Measurements from ENCODE around the gene FOSB. TPM values are rescaled to one million over a fixed set of nuclear protein-coding genes. Genes with fewer than 3 reads are reported as not detected.
"Not testable (repeated sequence)": the region's sequence is repeated elsewhere in the genome, so short reads cannot be mapped to it uniquely, and the experiment has no call there.

Gene FOSB
- total RNA-seq, 2 experiments from 2014 or later = 5.6 to 98.6 TPM

DNA sequence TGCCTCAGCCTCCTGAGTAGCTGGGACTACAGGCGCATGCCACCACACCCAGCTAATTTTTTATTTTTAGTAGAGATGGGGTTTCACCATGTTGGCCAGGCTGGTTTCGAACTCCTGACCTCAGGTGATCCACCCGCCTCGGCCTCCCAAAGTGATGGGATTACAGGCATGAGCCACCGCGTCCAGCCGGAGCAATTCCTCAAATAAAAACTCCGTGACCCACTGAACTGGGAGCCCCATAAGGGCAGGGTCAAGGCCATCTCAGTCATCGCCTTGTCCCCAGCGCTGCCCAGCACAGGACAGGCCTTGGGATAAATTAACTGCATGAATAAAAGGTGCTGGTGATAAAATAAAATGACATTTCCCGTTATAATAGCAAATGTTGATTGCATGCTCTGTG, 37.9 kb upstream of the FOSB start:
- CTCF ChIA-PET = interaction anchor here (0.6 to 27.8 kb wide), 3 partner anchors 10 to 246 kb away, joined by 3 to 1113 read pairs (median 27); no protein-coding TSS in a partner anchor
- H3K4me3 Mint-ChIP-seq; DNase-seq; ATAC-seq; H3K27ac Mint-ChIP-seq; H3K36me3 Mint-ChIP-seq; H3K9me3 Mint-ChIP-seq (ENCODE audit: low read depth): not testable (repeated sequence)
- Mint-ChIP-seq H3K4me1 (peaks cover 16% of the 10 kb centered on the region), H3K27me3 (peaks cover 12% of the 10 kb centered on the region)

- DNase-seq; H3K27ac Mint-ChIP-seq; ATAC-seq; H3K4me3 Mint-ChIP-seq; H3K9me3 Mint-ChIP-seq (ENCODE audit: low read depth); H3K36me3 Mint-ChIP-seq: not testable (repeated sequence)
- Mint-ChIP-seq H3K4me1 (peaks cover 13% of the 10 kb centered on the region), H3K27me3 (peaks cover 12% of the 10 kb centered on the region)
- CTCF ChIA-PET = interaction anchor here (2.3 to 27.8 kb wide), 2 partner anchors 8 to 51 kb away, joined by 27 to 1113 read pairs; no protein-coding TSS in a partner anchor
Observed at GRCh38 chr19:45431008-45431407, 36.8 kb upstream of the FOSB start.

DNA sequence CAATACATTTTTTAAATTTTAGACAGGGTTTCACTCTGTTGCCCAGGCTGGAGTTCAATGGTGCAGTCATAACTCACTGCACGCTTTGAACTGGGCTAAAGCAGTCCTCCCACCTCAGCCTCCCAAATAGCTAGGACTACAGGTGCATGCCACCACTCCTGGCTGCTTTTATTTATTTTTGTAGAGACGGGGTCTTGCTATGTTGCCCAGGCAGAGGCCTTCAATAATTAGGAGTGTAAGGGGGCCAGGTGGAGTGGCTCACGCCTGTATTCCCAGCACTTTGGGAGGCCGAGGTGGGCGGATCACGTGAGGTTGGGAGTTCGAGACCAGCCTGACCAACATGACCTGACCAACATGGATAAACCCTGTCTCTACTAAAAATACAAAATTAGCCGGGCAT, 35.3 kb upstream of the FOSB start:
- H3K4me3 Mint-ChIP-seq; H3K9me3 Mint-ChIP-seq (ENCODE audit: low read depth); H3K4me1 Mint-ChIP-seq; H3K36me3 Mint-ChIP-seq; DNase-seq; ATAC-seq; H3K27ac Mint-ChIP-seq: not testable (repeated sequence)
- H3K27me3 Mint-ChIP-seq = peaks cover 12% of the 10 kb centered on the region
- CTCF ChIA-PET = interaction anchor here (1.0 to 27.8 kb wide), 2 partner anchors 14 to 50 kb away, joined by 3 to 1113 read pairs; no protein-coding TSS in a partner anchor

DNA sequence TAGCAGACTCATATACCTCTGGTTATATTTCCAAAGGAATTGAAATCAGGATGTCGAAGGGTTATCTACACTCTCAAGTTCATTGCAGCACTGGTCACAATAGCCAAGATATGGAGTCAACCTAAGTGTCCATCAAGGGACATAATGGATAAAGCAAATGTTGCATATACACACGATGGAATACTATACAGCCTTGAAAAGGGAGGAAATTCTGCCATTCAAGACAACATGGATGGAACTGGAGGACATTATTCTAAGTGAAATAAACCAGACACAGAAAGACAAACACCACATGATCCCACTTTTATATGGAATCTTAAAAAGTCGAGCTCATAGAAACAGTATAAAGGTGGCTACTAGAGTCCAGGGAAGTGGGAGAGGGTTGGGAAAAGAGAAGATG, 30.5 kb upstream of the FOSB start:
- H3K27ac Mint-ChIP-seq = no peak overlapping the region
- H3K9me3 Mint-ChIP-seq (ENCODE audit: low read depth) = peaks cover 2% of the 10 kb centered on the region
- H3K27me3 Mint-ChIP-seq = no peaks in the 10 kb centered on the region
- no peaks in the 10 kb centered on the region for H3K36me3 Mint-ChIP-seq
- CTCF ChIA-PET = interaction anchor here (1.2 to 27.8 kb wide), 3 partner anchors 11 to 45 kb away, joined by 3 to 1113 read pairs (median 4); no protein-coding TSS in a partner anchor
- no peak for ATAC-seq
- H3K4me1 Mint-ChIP-seq = peaks cover 13% of the 10 kb centered on the region
- H3K4me3 Mint-ChIP-seq = no peak overlapping the region
- DNase-seq = no peak

GRCh38 chr19:45439190-45439568, 28.6 kb upstream of the FOSB start:
- CTCF ChIA-PET = interaction anchor here (0.5 to 27.8 kb wide), 51 partner anchors 8 to 478 kb away, joined by 3 to 1113 read pairs (median 5); partner anchors contain the start of genes EML2, ERCC1, FOSB and PPM1N
- DNase-seq (no peak), ATAC-seq (no peak)
- Mint-ChIP-seq H3K4me1 (peaks cover 25% of the 10 kb centered on the region), H3K4me3 (peak overlapping the region; percentile 35), H3K27ac (no peak overlapping the region), H3K9me3 (ENCODE audit: low read depth) (peaks cover 2% of the 10 kb centered on the region), H3K36me3 (no peaks in the 10 kb centered on the region), H3K27me3 (no peaks in the 10 kb centered on the region)

GRCh38 chr19:45439569-45440258, 28.1 kb upstream of the FOSB start:
- H3K4me3 Mint-ChIP-seq = peak overlapping the region; percentile 64
- H3K4me1 Mint-ChIP-seq = peaks cover 30% of the 10 kb centered on the region
- no peaks in the 10 kb centered on the region for H3K27me3 Mint-ChIP-seq
- peak overlapping the region; percentile 83 for H3K27ac Mint-ChIP-seq
- H3K36me3 Mint-ChIP-seq = no peaks in the 10 kb centered on the region
- CTCF ChIA-PET = interaction anchor here (0.5 to 27.8 kb wide), 52 partner anchors 9 to 478 kb away, joined by 3 to 1113 read pairs (median 5); partner anchors contain the start of genes EML2, ERCC1, FOSB and PPM1N
- ATAC-seq (peak; percentile 79), DNase-seq (peak; percentile 93)
- H3K9me3 Mint-ChIP-seq (ENCODE audit: low read depth) = peaks cover 2% of the 10 kb centered on the region

- peak overlapping the region; percentile 64 for H3K4me3 Mint-ChIP-seq
- CTCF ChIA-PET = interaction anchor here (0.8 to 27.8 kb wide), 34 partner anchors 8 to 252 kb away, joined by 3 to 1113 read pairs (median 9); partner anchors contain the start of genes EML2, ERCC1, FOSB and PPM1N
Observed at GRCh38 chr19:45440259-45440638, 27.5 kb upstream of the FOSB start.

DNA sequence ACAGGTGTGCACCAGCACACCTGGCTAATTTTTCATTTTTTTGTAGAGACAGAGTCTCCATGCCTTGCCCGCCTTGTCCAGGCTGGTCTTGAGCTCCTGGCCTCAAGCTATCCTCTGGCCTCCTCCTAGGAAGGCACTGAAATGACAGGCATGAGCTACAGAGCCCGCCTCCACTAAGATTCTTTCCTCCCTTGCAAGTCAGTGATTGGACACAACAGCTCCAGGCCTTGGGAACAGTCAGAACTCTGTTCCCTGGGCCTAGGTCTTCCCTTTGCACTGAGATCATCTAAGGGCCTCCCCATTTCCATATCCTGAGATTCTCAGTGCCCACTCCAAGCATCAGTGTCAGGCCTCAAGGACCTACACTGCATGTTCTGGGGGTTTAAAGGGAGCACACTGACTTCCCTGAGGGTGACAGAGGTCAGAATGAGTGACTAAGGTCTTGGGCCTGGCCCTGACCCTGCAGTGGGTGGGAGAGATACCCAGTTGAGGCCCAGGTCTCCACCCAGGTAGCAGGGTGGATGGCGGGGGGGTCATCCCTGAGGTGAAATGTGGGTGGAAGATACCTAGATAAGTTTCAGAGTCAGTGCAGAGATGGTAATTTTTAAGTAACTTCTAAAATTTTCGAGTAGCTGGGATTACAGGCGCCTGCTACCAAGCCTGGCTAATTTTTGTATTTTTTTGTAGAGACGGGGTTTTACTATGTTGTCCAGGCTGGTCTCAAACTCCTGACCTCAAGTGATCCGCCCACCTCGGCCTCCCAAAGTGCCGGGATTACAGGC, 26.7 kb upstream of the FOSB start:
- CTCF ChIA-PET = interaction anchor here (0.8 to 27.8 kb wide), 7 partner anchors 20 to 202 kb away, joined by 3 to 1113 read pairs (median 23); partner anchors contain the start of genes FOSB, PPP1R13L and RTN2
- Mint-ChIP-seq H3K36me3 (no peaks in the 10 kb centered on the region), H3K4me3 (no peak overlapping the region), H3K4me1 (peaks cover 38% of the 10 kb centered on the region), H3K27ac (peak overlapping the region; percentile 83), H3K27me3 (no peaks in the 10 kb centered on the region), H3K9me3 (ENCODE audit: low read depth) (peaks cover 2% of the 10 kb centered on the region)
- ATAC-seq = no peak
- DNase-seq = no peak

More at GRCh38 chr19:45440259-45440638, 27.5 kb upstream of the FOSB start:
- DNase-seq = no peak
- H3K27me3 Mint-ChIP-seq = no peaks in the 10 kb centered on the region
- no peak for ATAC-seq
- peaks cover 2% of the 10 kb centered on the region for H3K9me3 Mint-ChIP-seq (ENCODE audit: low read depth)
- no peaks in the 10 kb centered on the region for H3K36me3 Mint-ChIP-seq
- H3K27ac Mint-ChIP-seq = peak overlapping the region; percentile 83
- H3K4me1 Mint-ChIP-seq = peaks cover 33% of the 10 kb centered on the region

- Mint-ChIP-seq H3K9me3 (ENCODE audit: low read depth) (no peaks in the 10 kb centered on the region), H3K27me3 (no peaks in the 10 kb centered on the region), H3K4me3 (peak overlapping the region; percentile 73), H3K36me3 (no peaks in the 10 kb centered on the region), H3K4me1 (peaks cover 41% of the 10 kb centered on the region), H3K27ac (peak overlapping the region; percentile 76)
- no peak for ATAC-seq
- CTCF ChIA-PET = interaction anchor here (0.6 to 27.8 kb wide), 3 partner anchors 11 to 200 kb away, joined by 3 to 1113 read pairs (median 3); no protein-coding TSS in a partner anchor
- DNase-seq = no peak
Observed at GRCh38 chr19:45442408-45442777, 25.4 kb upstream of the FOSB start.

DNA sequence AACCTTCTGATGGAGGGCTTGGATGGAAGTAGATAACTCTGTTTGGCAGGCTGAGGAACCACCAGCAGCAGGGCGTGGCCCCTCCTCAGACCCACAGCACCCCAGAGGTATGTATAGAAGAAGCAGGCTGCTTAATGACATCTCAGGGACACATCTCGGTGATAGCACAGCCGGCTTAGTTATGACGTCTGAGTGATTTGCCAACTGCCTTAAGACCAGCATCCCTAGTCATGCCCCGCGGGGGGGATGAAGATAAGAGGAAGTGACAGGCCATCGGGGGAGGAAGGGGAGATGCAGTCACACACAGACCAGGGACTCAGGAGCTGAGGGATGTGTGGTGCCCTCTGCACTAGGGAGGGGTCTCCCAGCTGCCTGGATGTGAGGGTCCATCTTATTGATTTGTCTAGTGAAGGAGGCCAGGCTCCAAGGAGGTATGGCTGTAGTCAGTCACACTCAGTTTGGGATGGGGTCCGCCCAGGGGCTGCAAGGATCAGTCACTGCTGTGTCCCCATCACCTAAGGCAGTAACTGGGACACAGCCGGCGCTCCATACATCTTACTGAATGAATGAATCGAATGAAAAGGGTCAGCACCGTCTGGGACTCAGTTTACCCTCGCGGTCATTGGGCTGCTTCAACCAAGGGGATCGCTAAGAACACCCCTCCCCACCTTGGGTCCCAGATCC, 24.9 kb upstream of the FOSB start:
- H3K4me1 Mint-ChIP-seq = peaks cover 43% of the 10 kb centered on the region
- ATAC-seq = no peak

GRCh38 chr19:45443462-45444317, 24.1 kb upstream of the FOSB start:
- peaks cover 48% of the 10 kb centered on the region for H3K4me1 Mint-ChIP-seq
- peak overlapping the region; percentile 80 for H3K27ac Mint-ChIP-seq
- H3K36me3 Mint-ChIP-seq = peaks cover 2% of the 10 kb centered on the region
- ATAC-seq (peak; percentile 9), DNase-seq (peak; percentile 77)
- peak overlapping the region; percentile 73 for H3K4me3 Mint-ChIP-seq
- H3K27me3 Mint-ChIP-seq = no peaks in the 10 kb centered on the region
- CTCF ChIA-PET = interaction anchor here (1.0 to 27.8 kb wide), 3 partner anchors 12 to 38 kb away, joined by 3 to 1113 read pairs (median 29); partner anchors contain the start of gene FOSB
- H3K9me3 Mint-ChIP-seq (ENCODE audit: low read depth) = no peaks in the 10 kb centered on the region

More for the DNA sequence above, 24.9 kb upstream of the FOSB start:
- H3K36me3 Mint-ChIP-seq = no peaks in the 10 kb centered on the region
- peak; percentile 60 for DNase-seq
- H3K27ac Mint-ChIP-seq = peak overlapping the region; percentile 76
- CTCF ChIA-PET = interaction anchor here (0.6 to 27.8 kb wide), 3 partner anchors 11 to 199 kb away, joined by 3 to 1113 read pairs (median 3); no protein-coding TSS in a partner anchor
- H3K27me3 Mint-ChIP-seq = no peaks in the 10 kb centered on the region
- H3K9me3 Mint-ChIP-seq (ENCODE audit: low read depth) = no peaks in the 10 kb centered on the region
- H3K4me3 Mint-ChIP-seq = peak overlapping the region; percentile 73
